Adrenal gland (tissue), 12 donors: ENCODE measurements around the gene KLHL29. TPM values are rescaled to one million over a fixed set of nuclear protein-coding genes. Genes with fewer than 3 reads are reported as not detected.

Experiments
- DNase-seq, 7 donors: peaks; one replicate each; pipeline ENCODE4 v3.0.0-alpha.2; 2019 to 2020
- H3K27ac ChIP-seq, 5 donors: fragments of 200-600 bp; sonication (generic) in 4 of 5; 1 replicate in 3 of 5; 2 replicates in 2 of 5; pipeline versions ENCODE4 v1.5.1 to v1.8.0; 2016 to 2020; ENCODE audit warnings: mild to moderate bottlenecking in 1 of 5
- H3K27me3 ChIP-seq: fragments of 200-600 bp; 2 replicates; pipeline ENCODE4 v1.8.0; 2021
- H3K36me3 ChIP-seq, 2 donors: fragments of 200-600 bp; replicated peaks in 1 of 2; 1 replicate in 1 of 2; 2 replicates in 1 of 2; pipeline versions ENCODE4 v1.5.1 to v1.8.0; 2018 to 2022
- H3K4me1 ChIP-seq, 2 donors: fragments of 200-600 bp; replicated peaks in 1 of 2; 1 replicate in 1 of 2; 2 replicates in 1 of 2; pipeline versions ENCODE4 v1.5.1 to v1.8.0; 2018 to 2021
- H3K4me3 ChIP-seq, 4 donors: fragments of 200-600 bp; sonication (generic) in 3 of 4; one replicate each; pipeline ENCODE4 v1.5.1; 2016 to 2018
- H3K9me3 ChIP-seq, 3 donors: fragments of 200-600 bp; sonication (generic) in 1 of 3; replicated peaks in 1 of 3; 1 replicate in 2 of 3; 2 replicates in 1 of 3; pipeline versions ENCODE4 v1.5.1 to v1.8.0; 2016 to 2021
- POLR2A ChIP-seq, 2 donors: fragments of 450-650 bp; IDR thresholded peaks; one replicate each; pipeline ENCODE4 v1.6.1; 2017; ENCODE audit warnings: antibody characterized with exemption in 2 of 2, mild to moderate bottlenecking in 2 of 2, moderate library complexity in 1 of 2
- WGBS, 4 donors: extraction: QIAGEN DNeasy Blood & Tissue Kit in 2 of 4; methylation state at CpG; one replicate each; pipeline versions ENCODE4 v1.1.5 to v1.1.7; 2013 to 2017; 5-methylcytosine and 5-hydroxymethylcytosine counted together
- intact Hi-C, 2 donors: fragments of 100-400 bp; cut with DNase I; formaldehyde crosslinking; loops; one replicate each; pipeline versions ENCODE4 v1.14.1 to v1.15.0; 2022 to 2023
- polyA plus RNA-seq, 3 donors: library from polyadenylated mRNA; stranded (reverse); fragments of 200-250 nt in 2 of 3; fragments of 350-450 nt in 1 of 3; fragmentation: Illumina TruSeq in 1 of 3; extraction: RNeasy Lipid Tissue Mini Kit (QIAGEN cat#74804) in 1 of 3; gene quantifications; one replicate each; pipeline ENCODE4 v1.2.3, GENCODE V29; 2013 to 2014
- total RNA-seq, 9 donors: library from RNA; depleted of rRNA in 4 of 9; stranded (reverse); fragments of >200 nt in 4 of 9; fragments of 120-200 nt in 1 of 9; fragmentation: NEBNext Ultra II Directional in 1 of 9; extraction: Animal tissue kit (Norgen Biotek cat#: 25700) in 1 of 9; gene quantifications; one replicate each; pipeline versions ENCODE4 v1.1.0 to v1.2.4, GENCODE V29; 2013 to 2023
- TF ChIP-seq, protein P1 (sequence below), 6 experiments: fragments of 450-650 bp in 4 of 6; fragments of 200-600 bp in 2 of 6; sonication (generic) in 1 of 6; IDR thresholded peaks; 1 replicate in 5 of 6; 2 replicates in 1 of 6; pipeline versions ENCODE4 v1.5.1 to v1.8.0; 2016 to 2021; ENCODE audit warnings: antibody characterized with exemption in 6 of 6, mild to moderate bottlenecking in 2 of 6, moderate library complexity in 1 of 6
- donor health status: healthy with polysubstance abuse.
- donor health status: Bipolar disorder and iron deficiency.
- donor health status: DM: yes; HTN: yes; CAD: no.
- donor health status: DM: no; HTN: no; CAD: no.
- donor health status: DM: no; HTN: no; CAD: no.
- donor health status: DM: yes; HTN: yes; CAD: no.

KLHL29 gene
- total and polyA plus RNA-seq, 12 donors, result 1.9 to 24.5 (median 15.7) TPM

DNA sequence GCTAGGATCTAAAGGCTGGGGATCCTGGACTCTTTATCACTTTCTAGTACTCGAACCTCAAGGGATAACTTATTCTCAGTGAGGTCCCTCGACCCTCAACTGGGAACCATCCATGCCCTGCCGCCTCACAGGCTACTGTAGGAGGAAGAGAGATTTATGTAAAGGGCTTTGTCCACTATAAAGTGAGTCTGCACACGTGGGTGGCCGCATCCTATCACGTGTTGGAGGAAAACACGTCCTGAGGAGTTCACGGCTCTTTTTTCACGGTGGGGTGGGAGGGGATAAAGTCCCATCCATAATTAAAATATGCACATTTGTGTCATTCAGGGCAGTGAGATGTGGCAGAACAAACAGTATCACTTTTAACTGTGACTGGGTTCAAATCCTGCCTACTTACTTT, 176.6 kb downstream of the KLHL29 start:
- Histone ChIP-seq H3K9me3 (no peaks in the 10 kb centered on the region), H3K27ac (peak overlapping the region in 1 of 5 donors; percentile 49), H3K27me3 (no peaks in the 10 kb centered on the region), H3K4me3 (no peak overlapping the region), H3K36me3 (peaks cover 0 to 10% of the 10 kb centered on the region in 2 donors), H3K4me1 (peaks cover 0 to 40% of the 10 kb centered on the region in 2 donors)
- WGBS, 4 donors, result 84 to 90% (median 87%) methylated on average over 9 of the region's 9 CpGs
- TF ChIP-seq POLR2A (IDR thresholded peaks at IDR 0.05), result no peak
- TF ChIP-seq, protein P1, sequence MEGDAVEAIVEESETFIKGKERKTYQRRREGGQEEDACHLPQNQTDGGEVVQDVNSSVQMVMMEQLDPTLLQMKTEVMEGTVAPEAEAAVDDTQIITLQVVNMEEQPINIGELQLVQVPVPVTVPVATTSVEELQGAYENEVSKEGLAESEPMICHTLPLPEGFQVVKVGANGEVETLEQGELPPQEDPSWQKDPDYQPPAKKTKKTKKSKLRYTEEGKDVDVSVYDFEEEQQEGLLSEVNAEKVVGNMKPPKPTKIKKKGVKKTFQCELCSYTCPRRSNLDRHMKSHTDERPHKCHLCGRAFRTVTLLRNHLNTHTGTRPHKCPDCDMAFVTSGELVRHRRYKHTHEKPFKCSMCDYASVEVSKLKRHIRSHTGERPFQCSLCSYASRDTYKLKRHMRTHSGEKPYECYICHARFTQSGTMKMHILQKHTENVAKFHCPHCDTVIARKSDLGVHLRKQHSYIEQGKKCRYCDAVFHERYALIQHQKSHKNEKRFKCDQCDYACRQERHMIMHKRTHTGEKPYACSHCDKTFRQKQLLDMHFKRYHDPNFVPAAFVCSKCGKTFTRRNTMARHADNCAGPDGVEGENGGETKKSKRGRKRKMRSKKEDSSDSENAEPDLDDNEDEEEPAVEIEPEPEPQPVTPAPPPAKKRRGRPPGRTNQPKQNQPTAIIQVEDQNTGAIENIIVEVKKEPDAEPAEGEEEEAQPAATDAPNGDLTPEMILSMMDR (IDR thresholded peaks at IDR 0.05), result no peak
- DNase-seq, result no peak
- intact Hi-C loops, result no loop called here

DNA sequence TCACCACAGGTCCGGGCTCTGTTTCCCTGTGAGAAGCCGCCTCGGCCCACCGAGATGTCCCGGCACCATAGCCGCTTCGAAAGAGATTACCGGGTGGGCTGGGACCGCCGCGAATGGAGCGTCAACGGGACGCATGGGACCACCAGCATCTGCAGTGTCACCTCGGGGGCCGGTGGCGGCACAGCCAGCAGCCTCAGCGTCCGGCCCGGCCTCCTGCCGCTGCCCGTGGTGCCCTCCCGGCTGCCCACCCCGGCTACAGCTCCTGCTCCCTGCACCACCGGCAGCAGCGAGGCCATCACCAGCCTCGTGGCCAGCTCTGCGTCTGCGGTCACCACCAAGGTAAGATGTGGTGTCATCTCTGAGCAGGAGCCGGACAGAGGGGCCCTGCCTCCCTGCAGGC, 177.2 kb downstream of the KLHL29 start:
- H3K4me1 ChIP-seq, result peaks cover 0 to 43% of the 10 kb centered on the region in 2 donors
- no peaks in the 10 kb centered on the region for H3K27me3 ChIP-seq
- H3K36me3 ChIP-seq, result peaks cover 0 to 10% of the 10 kb centered on the region in 2 donors
- no peak for DNase-seq
- no peak overlapping the region for H3K4me3 ChIP-seq
- no peak overlapping the region for H3K27ac ChIP-seq
- intact Hi-C loops, result no loop called here
- no peaks in the 10 kb centered on the region for H3K9me3 ChIP-seq
- no peak for TF ChIP-seq POLR2A (IDR thresholded peaks at IDR 0.05)
- TF ChIP-seq, protein P1 (IDR thresholded peaks at IDR 0.05), result no peak
- 90 to 100% (median 97%) methylated on average over 1 to 30 of the region's 30 CpGs for WGBS, 4 donors

DNA sequence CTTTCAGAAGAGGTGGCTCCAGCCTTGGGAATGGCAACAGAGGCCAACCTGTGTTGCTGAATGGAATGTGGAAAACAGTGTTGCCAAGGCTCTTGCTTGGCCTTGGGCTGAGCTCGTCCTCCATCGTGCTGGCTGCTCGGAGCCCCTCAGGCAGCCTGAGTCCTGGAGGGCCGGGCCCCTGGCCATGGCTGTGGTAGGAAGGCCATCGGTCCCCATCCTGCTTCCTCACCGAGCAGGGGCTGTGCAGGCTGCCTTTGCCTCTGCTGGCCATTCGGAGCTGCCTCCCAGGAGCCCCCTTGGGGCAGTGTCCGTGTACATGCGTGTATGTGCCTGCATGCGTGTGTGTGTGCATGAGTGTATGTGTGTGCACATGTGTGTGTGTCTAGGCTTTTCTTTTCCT, 178.2 kb downstream of the KLHL29 start:
- Histone ChIP-seq H3K36me3 (peaks cover 0 to 10% of the 10 kb centered on the region in 2 donors), H3K4me1 (peaks cover 0 to 43% of the 10 kb centered on the region in 2 donors), H3K27me3 (no peaks in the 10 kb centered on the region), H3K9me3 (no peaks in the 10 kb centered on the region), H3K4me3 (no peak overlapping the region), H3K27ac (peak overlapping the region in 2 of 5 donors; percentile 72 to 82)
- 67 to 100% (median 72%) methylated on average over 2 to 10 of the region's 10 CpGs for WGBS, 4 donors
- no peak for DNase-seq
- TF ChIP-seq, protein P1 (IDR thresholded peaks at IDR 0.05), result no peak
- no peak for TF ChIP-seq POLR2A (IDR thresholded peaks at IDR 0.05)
- intact Hi-C loops, result no loop called here

DNA sequence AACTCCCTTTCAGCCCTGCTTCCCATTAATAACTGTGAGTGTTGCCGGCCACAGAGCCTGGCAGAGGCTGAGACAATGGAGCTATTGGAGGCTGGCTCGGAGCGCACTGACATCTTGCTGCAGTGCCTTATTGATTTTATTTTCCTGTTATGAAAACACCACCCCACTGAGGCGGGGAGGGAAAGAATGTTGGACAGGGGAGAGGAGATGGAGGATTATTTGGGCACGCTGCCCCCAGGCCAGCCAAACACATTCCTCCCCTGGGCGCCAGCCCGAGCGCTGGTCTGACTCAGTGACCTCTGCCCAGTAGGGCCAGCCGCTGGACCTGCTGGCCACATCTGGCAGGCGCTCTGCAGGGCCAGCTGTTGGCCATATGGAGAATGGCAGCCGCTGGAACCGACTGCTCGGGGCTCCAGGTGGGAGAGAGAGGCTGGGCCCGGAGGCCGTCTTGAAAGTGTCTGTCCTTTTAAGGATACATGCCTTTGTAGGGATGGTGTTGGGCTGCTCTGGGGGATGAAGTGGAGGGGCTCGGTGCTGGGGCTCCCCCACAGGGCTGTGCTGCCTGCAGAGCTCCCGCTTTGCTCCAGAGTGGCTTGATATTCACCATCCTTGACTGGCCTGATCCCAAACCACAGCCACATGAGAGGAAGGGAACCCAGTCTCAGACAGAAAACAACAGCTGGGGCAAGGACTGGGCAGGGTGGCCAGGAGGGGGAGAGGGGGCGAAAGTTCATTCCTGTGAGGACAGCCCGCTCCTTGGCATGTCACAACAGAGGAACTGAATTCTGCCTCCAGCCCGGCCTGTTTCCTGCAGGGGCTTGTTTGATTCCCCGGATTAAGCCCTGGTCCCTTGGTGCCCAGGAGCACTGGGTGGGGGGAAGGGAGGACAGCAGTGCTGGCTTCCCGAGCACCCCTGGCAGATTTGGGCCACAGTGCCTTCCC, 179.0 kb downstream of the KLHL29 start:
- H3K27ac ChIP-seq, result peak overlapping the region in 4 of 5 donors; percentile 1 to 82 (median 48)
- intact Hi-C loops, result no loop called here
- H3K9me3 ChIP-seq, result no peaks in the 10 kb centered on the region
- TF ChIP-seq, protein P1 (IDR thresholded peaks at IDR 0.05), result no peak
- TF ChIP-seq POLR2A (IDR thresholded peaks at IDR 0.05), result no peak
- H3K36me3 ChIP-seq, result peaks cover 0 to 10% of the 10 kb centered on the region in 2 donors
- WGBS, 4 donors, result 71 to 79% (median 72%) methylated on average over 12 to 22 of the region's 22 CpGs
- H3K4me3 ChIP-seq, result no peak overlapping the region
- peaks cover 2 to 51% of the 10 kb centered on the region in 2 donors for H3K4me1 ChIP-seq
- H3K27me3 ChIP-seq, result no peaks in the 10 kb centered on the region
- no peak for DNase-seq
